ENCODE measurements around the gene DIP2C. TPM values are rescaled to one million over a fixed set of nuclear protein-coding genes. Genes with fewer than 3 reads are reported as not detected.
A peak's percentile ranks its signal among the peaks of the same experiment; 100 is the strongest.
"Not testable (repeated sequence)": the region's sequence is repeated elsewhere in the genome, so short reads cannot be mapped to it uniquely, and the experiment has no call there.

DIP2C gene
- total RNA-seq, 1 donor from 2014 or later, result 1.6 TPM

DNA sequence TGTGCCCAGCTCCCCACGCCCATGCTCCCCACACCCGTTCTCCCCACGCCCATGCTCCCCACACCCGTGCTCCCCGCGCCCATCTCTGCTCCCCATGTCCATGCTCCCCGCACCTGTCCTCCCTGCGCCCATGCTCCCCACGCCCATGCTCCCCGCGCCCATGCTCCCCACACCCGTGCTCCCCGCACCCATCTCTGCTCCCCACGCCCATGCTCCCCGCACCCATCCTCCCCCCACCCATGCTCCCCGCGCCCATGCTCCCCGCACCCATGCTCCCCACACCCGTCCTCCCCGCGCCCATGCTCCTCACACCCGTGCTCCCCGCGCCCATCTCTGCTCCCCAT lies 10.8 kb downstream of the DIP2C start:
- not testable (repeated sequence) for H3K36me3 Mint-ChIP-seq (ENCODE audit: low read depth)

GRCh38 chr10:677750-678661 lies 11.5 kb downstream of the DIP2C start:
- DNase-seq (ENCODE audit: low spot score), result no peak
- Mint-ChIP-seq H3K4me1 (ENCODE audit: low read depth) (peaks cover 6% of the 10 kb centered on the region), H3K27me3 (ENCODE audit: insufficient read depth) (peaks cover 5% of the 10 kb centered on the region), H3K4me3 (no peak overlapping the region), H3K9me3 (no peaks in the 10 kb centered on the region), H3K36me3 (ENCODE audit: low read depth) (no peaks in the 10 kb centered on the region), H3K27ac (no peak overlapping the region)
- intact Hi-C loops (cut with micrococcal nuclease), result no loop called here

More for the DNA sequence above, 10.8 kb downstream of the DIP2C start:
- DNase-seq (ENCODE audit: low spot score); H3K27ac Mint-ChIP-seq; H3K4me1 Mint-ChIP-seq (ENCODE audit: low read depth); intact Hi-C loops (cut with micrococcal nuclease); H3K4me3 Mint-ChIP-seq; H3K9me3 Mint-ChIP-seq; H3K27me3 Mint-ChIP-seq (ENCODE audit: insufficient read depth): not testable (repeated sequence)

GRCh38 chr10:677038-677437 lies 12.4 kb downstream of the DIP2C start:
- Mint-ChIP-seq H3K36me3 (ENCODE audit: low read depth) (no peaks in the 10 kb centered on the region), H3K4me1 (ENCODE audit: low read depth) (peaks cover 6% of the 10 kb centered on the region), H3K27me3 (ENCODE audit: insufficient read depth) (peaks cover 5% of the 10 kb centered on the region), H3K27ac (no peak overlapping the region), H3K9me3 (no peaks in the 10 kb centered on the region), H3K4me3 (no peak overlapping the region)
- no peak for DNase-seq (ENCODE audit: low spot score)
- intact Hi-C loops (cut with micrococcal nuclease), result no loop called here

- intact Hi-C loops (cut with micrococcal nuclease), result no loop called here
- H3K27ac Mint-ChIP-seq, result peak overlapping the region; percentile 37
- peaks cover 5% of the 10 kb centered on the region for H3K27me3 Mint-ChIP-seq (ENCODE audit: insufficient read depth)
- DNase-seq (ENCODE audit: low spot score), result no peak
- no peak overlapping the region for H3K4me3 Mint-ChIP-seq
- H3K4me1 Mint-ChIP-seq (ENCODE audit: low read depth), result peaks cover 6% of the 10 kb centered on the region
- H3K36me3 Mint-ChIP-seq (ENCODE audit: low read depth), result no peaks in the 10 kb centered on the region
- H3K9me3 Mint-ChIP-seq, result no peaks in the 10 kb centered on the region
Measured at GRCh38 chr10:676178-676577, 13.3 kb downstream of the DIP2C start.

GRCh38 chr10:675532-675931 lies 13.9 kb downstream of the DIP2C start:
- Mint-ChIP-seq H3K27me3 (ENCODE audit: insufficient read depth) (peaks cover 5% of the 10 kb centered on the region), H3K4me1 (ENCODE audit: low read depth) (peaks cover 6% of the 10 kb centered on the region), H3K27ac (no peak overlapping the region), H3K36me3 (ENCODE audit: low read depth) (no peaks in the 10 kb centered on the region), H3K4me3 (no peak overlapping the region), H3K9me3 (no peaks in the 10 kb centered on the region)
- intact Hi-C loops (cut with micrococcal nuclease), result no loop called here
- no peak for DNase-seq (ENCODE audit: low spot score)

GRCh38 chr10:673492-673891 lies 16.0 kb downstream of the DIP2C start:
- no peak overlapping the region for H3K27ac Mint-ChIP-seq
- no peaks in the 10 kb centered on the region for H3K36me3 Mint-ChIP-seq (ENCODE audit: low read depth)
- H3K27me3 Mint-ChIP-seq (ENCODE audit: insufficient read depth), result peaks cover 5% of the 10 kb centered on the region
- H3K4me1 Mint-ChIP-seq (ENCODE audit: low read depth), result peaks cover 6% of the 10 kb centered on the region
- DNase-seq (ENCODE audit: low spot score), result no peak
- intact Hi-C loops (cut with micrococcal nuclease), result no loop called here
- H3K4me3 Mint-ChIP-seq, result no peak overlapping the region
- H3K9me3 Mint-ChIP-seq, result no peaks in the 10 kb centered on the region

DNA sequence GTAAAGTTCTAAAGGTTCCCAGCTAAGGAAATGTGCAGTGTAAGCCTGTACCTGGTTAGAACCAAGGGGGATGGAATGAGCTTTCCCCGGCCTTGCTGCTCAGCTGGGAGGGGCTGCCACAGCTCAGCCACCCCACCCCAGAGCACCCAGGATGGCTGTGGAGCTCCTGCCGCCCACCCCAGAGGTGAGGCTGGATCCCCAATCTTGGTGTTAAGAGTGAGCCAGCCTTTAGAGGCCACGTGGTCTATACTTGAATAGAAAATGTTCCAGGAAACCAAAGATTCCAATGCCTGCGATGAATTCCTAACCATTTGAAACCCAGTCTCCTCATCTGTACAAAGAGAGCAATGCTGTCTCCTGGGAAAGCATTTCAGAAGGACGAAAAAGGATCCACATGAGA lies 16.5 kb downstream of the DIP2C start:
- Mint-ChIP-seq H3K27me3 (ENCODE audit: insufficient read depth) (peaks cover 5% of the 10 kb centered on the region), H3K36me3 (ENCODE audit: low read depth) (no peaks in the 10 kb centered on the region), H3K4me3 (no peak overlapping the region), H3K9me3 (no peaks in the 10 kb centered on the region), H3K27ac (no peak overlapping the region), H3K4me1 (ENCODE audit: low read depth) (peaks cover 6% of the 10 kb centered on the region)
- DNase-seq (ENCODE audit: low spot score), result no peak
- intact Hi-C loops (cut with micrococcal nuclease), result no loop called here

DNA sequence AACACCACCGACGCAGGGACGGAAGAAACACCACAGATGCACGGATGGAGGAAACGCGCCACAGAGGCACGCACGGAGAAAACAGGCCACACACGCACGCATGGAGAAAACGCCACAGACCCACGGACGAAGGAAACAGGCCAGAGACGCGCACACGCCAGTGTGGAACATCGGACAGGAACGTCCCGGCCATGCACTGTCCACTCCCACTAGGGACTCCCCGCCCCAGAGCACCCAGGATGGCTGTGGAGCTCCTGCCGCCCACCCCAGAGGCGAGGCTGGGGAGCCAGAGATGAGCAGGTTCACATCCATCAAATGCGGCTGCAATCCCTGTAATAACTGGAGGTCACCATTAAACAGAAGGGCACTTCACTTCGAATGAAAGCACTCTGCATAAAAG lies 17.3 kb downstream of the DIP2C start:
- intact Hi-C loops (cut with micrococcal nuclease), result no loop called here
- Mint-ChIP-seq H3K36me3 (ENCODE audit: low read depth) (no peaks in the 10 kb centered on the region), H3K4me3 (no peak overlapping the region), H3K27me3 (ENCODE audit: insufficient read depth) (peaks cover 5% of the 10 kb centered on the region), H3K9me3 (no peaks in the 10 kb centered on the region), H3K27ac (no peak overlapping the region), H3K4me1 (ENCODE audit: low read depth) (peaks cover 6% of the 10 kb centered on the region)
- no peak for DNase-seq (ENCODE audit: low spot score)

DNA sequence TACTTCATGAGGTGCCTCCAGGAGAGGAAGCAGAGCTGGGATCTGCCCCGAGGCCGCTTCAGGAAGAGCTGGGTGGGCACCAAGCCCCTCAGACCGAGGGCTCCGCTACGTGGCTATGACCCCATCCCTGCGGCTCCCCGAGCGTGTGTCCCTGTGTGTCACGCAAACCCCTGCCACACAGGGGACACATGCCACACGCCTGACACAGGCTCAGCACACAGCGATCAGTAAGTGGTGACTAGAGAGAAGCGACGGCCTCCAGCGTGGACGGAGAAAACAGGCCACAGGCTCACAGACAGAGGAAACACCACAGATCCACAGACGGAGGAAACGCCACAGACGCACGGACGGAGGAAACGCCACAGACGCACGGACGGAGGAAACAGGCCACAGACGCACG lies 18.5 kb downstream of the DIP2C start:
- Mint-ChIP-seq H3K36me3 (ENCODE audit: low read depth) (no peaks in the 10 kb centered on the region), H3K9me3 (no peaks in the 10 kb centered on the region), H3K4me3 (no peak overlapping the region), H3K27ac (no peak overlapping the region), H3K4me1 (ENCODE audit: low read depth) (peaks cover 2% of the 10 kb centered on the region), H3K27me3 (ENCODE audit: insufficient read depth) (peaks cover under 1% of the 10 kb centered on the region)
- no peak for DNase-seq (ENCODE audit: low spot score)
- intact Hi-C loops (cut with micrococcal nuclease), result no loop called here

- Mint-ChIP-seq H3K9me3 (no peaks in the 10 kb centered on the region), H3K36me3 (ENCODE audit: low read depth) (no peaks in the 10 kb centered on the region), H3K4me1 (ENCODE audit: low read depth) (no peaks in the 10 kb centered on the region), H3K27ac (no peak overlapping the region), H3K4me3 (no peak overlapping the region), H3K27me3 (ENCODE audit: insufficient read depth) (no peaks in the 10 kb centered on the region)
- intact Hi-C loops (cut with micrococcal nuclease), result no loop called here
- DNase-seq (ENCODE audit: low spot score), result no peak
Measured at GRCh38 chr10:670038-670437, 19.4 kb downstream of the DIP2C start.

GRCh38 chr10:668786-669485 lies 20.5 kb downstream of the DIP2C start:
- H3K4me1 Mint-ChIP-seq (ENCODE audit: low read depth), result no peaks in the 10 kb centered on the region
- no peak overlapping the region for H3K27ac Mint-ChIP-seq
- no peak overlapping the region for H3K4me3 Mint-ChIP-seq
- intact Hi-C loops (cut with micrococcal nuclease), result no loop called here
- no peaks in the 10 kb centered on the region for H3K27me3 Mint-ChIP-seq (ENCODE audit: insufficient read depth)
- no peaks in the 10 kb centered on the region for H3K36me3 Mint-ChIP-seq (ENCODE audit: low read depth)
- no peak for DNase-seq (ENCODE audit: low spot score)
- no peaks in the 10 kb centered on the region for H3K9me3 Mint-ChIP-seq

GRCh38 chr10:667602-668143 lies 21.8 kb downstream of the DIP2C start:
- Mint-ChIP-seq H3K36me3 (ENCODE audit: low read depth) (no peaks in the 10 kb centered on the region), H3K4me1 (ENCODE audit: low read depth) (no peaks in the 10 kb centered on the region), H3K27me3 (ENCODE audit: insufficient read depth) (no peaks in the 10 kb centered on the region), H3K4me3 (no peak overlapping the region), H3K27ac (no peak overlapping the region), H3K9me3 (no peaks in the 10 kb centered on the region)
- DNase-seq (ENCODE audit: low spot score), result no peak
- intact Hi-C loops (cut with micrococcal nuclease), result no loop called here

DNA sequence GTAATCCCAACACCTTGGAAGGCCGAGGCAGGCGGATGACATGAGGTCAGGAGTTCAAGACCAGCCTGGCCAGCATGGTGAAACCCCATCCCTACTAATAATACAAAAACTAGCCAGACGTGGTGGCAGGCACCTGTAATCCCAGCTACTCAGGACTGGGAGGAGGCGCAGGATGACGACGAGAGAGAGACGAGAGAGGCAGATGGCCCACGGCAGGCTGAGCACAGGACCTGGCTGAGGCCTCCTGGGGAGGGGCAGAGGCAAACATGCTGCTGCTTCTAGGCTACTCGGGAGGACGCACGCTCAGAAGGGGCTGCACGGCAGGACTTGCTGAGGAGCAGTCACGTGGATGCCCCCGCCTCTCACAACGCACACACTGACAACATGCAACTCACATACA lies 22.4 kb downstream of the DIP2C start:
- H3K9me3 Mint-ChIP-seq, result no peaks in the 10 kb centered on the region

More for the DNA sequence above, 22.4 kb downstream of the DIP2C start:
- Mint-ChIP-seq H3K27me3 (ENCODE audit: insufficient read depth) (no peaks in the 10 kb centered on the region), H3K4me3 (no peak overlapping the region), H3K36me3 (ENCODE audit: low read depth) (no peaks in the 10 kb centered on the region), H3K27ac (no peak overlapping the region), H3K4me1 (ENCODE audit: low read depth) (no peaks in the 10 kb centered on the region)
- intact Hi-C loops (cut with micrococcal nuclease), result no loop called here
- DNase-seq (ENCODE audit: low spot score), result no peak
